ENCODE results near the gene OR51G1. TPM values are rescaled to one million over a fixed set of nuclear protein-coding genes. Genes with fewer than 3 reads are reported as not detected.

OR51G1 gene
- total and polyA plus RNA-seq, 2 donors from 2014 or later = not detected

GRCh38 chr11:4947505-4947904 lies 23.4 kb upstream of the OR51G1 start, which contains the start of gene OR51A4:
Gene OR51A4, minus strand, starts transcription at chr11:4947605. Its CDS starts 505 bp downstream, at chr11:4947100.
- intact Hi-C loops (cut with DNase I) = no loop called here
- DNase-seq (no peak), FAIRE-seq (no peak)
- no peaks in the 10 kb centered on the region for H3K4me1 ChIP-seq (ENCODE audit: control insufficient read depth in 2 of 3, insufficient read depth in 2 of 3, low read depth in 1 of 3, low read length in 3 of 3)
- no peaks in the 10 kb centered on the region for H3K9me3 ChIP-seq (ENCODE audit: control insufficient read depth in 2 of 3, insufficient read depth in 1 of 3, low read length in 3 of 3)
- no peaks in the 10 kb centered on the region for H3K36me3 ChIP-seq (ENCODE audit: control insufficient read depth in 2 of 3, insufficient read depth in 3 of 3, low read length in 3 of 3)
- no peak for TF ChIP-seq CTCF (IDR thresholded peaks at IDR 0.05; ENCODE audit: borderline replicate concordance, extremely low read depth, insufficient read depth)
- no peaks in the 10 kb centered on the region for H3K27me3 ChIP-seq (ENCODE audit: control insufficient read depth, insufficient read depth, low read length)
- no peak within 1 kb of the TSS for H3K4me3 ChIP-seq (ENCODE audit: low read length in 3 of 3)
- no peak within 1 kb of the TSS for H3K27ac ChIP-seq (ENCODE audit: low read depth in 2 of 2, low read length in 2 of 2)
- no peak within 1 kb of the TSS for H3K9ac ChIP-seq (ENCODE audit: low read length in 3 of 3)

GRCh38 chr11:4936745-4937144 lies 12.6 kb upstream of the OR51G1 start:
- Histone ChIP-seq H3K36me3 (ENCODE audit: control insufficient read depth in 2 of 3, insufficient read depth in 3 of 3, low read length in 3 of 3) (no peaks in the 10 kb centered on the region), H3K27ac (ENCODE audit: low read depth in 2 of 2, low read length in 2 of 2) (no peak overlapping the region), H3K27me3 (ENCODE audit: control insufficient read depth, insufficient read depth, low read length) (no peaks in the 10 kb centered on the region), H3K9me3 (ENCODE audit: control insufficient read depth in 2 of 3, insufficient read depth in 1 of 3, low read length in 3 of 3) (peaks cover 0 to 2% (median 0%) of the 10 kb centered on the region in 3 donors), H3K4me1 (ENCODE audit: control insufficient read depth in 2 of 3, insufficient read depth in 2 of 3, low read depth in 1 of 3, low read length in 3 of 3) (no peaks in the 10 kb centered on the region), H3K4me3 (ENCODE audit: low read length in 3 of 3) (no peak overlapping the region), H3K9ac (ENCODE audit: low read length in 3 of 3) (no peak overlapping the region)
- intact Hi-C loops (cut with DNase I) = no loop called here
- no peak for TF ChIP-seq CTCF (IDR thresholded peaks at IDR 0.05; ENCODE audit: borderline replicate concordance, extremely low read depth, insufficient read depth)
- DNase-seq (no peak), FAIRE-seq (no peak)

GRCh38 chr11:4932751-4933150 lies 8.6 kb upstream of the OR51G1 start:
- TF ChIP-seq CTCF (IDR thresholded peaks at IDR 0.05; ENCODE audit: borderline replicate concordance, extremely low read depth, insufficient read depth) = no peak
- no peak for FAIRE-seq
- intact Hi-C loops (cut with DNase I) = no loop called here

GRCh38 chr11:4926608-4927007 lies 2.5 kb upstream of the OR51G1 start:
- no peaks in the 10 kb centered on the region for H3K36me3 ChIP-seq (ENCODE audit: control insufficient read depth in 2 of 3, insufficient read depth in 3 of 3, low read length in 3 of 3)
- H3K27me3 ChIP-seq (ENCODE audit: control insufficient read depth, insufficient read depth, low read length) = no peaks in the 10 kb centered on the region
- no peaks in the 10 kb centered on the region for H3K9me3 ChIP-seq (ENCODE audit: control insufficient read depth in 2 of 3, insufficient read depth in 1 of 3, low read length in 3 of 3)
- H3K9ac ChIP-seq (ENCODE audit: low read length in 3 of 3) = no peak overlapping the region
- no peak overlapping the region for H3K4me3 ChIP-seq (ENCODE audit: low read length in 3 of 3)
- intact Hi-C loops (cut with DNase I) = no loop called here
- no peak for TF ChIP-seq CTCF (IDR thresholded peaks at IDR 0.05; ENCODE audit: borderline replicate concordance, extremely low read depth, insufficient read depth)
- DNase-seq (no peak), FAIRE-seq (no peak)
- H3K4me1 ChIP-seq (ENCODE audit: control insufficient read depth in 2 of 3, insufficient read depth in 2 of 3, low read depth in 1 of 3, low read length in 3 of 3) = no peaks in the 10 kb centered on the region
- no peak overlapping the region for H3K27ac ChIP-seq (ENCODE audit: low read depth in 2 of 2, low read length in 2 of 2)

More at GRCh38 chr11:4932751-4933150, 8.6 kb upstream of the OR51G1 start:
- Histone ChIP-seq H3K4me3 (ENCODE audit: low read length in 3 of 3) (no peak overlapping the region), H3K9ac (ENCODE audit: low read length in 3 of 3) (no peak overlapping the region), H3K36me3 (ENCODE audit: control insufficient read depth in 2 of 3, insufficient read depth in 3 of 3, low read length in 3 of 3) (no peaks in the 10 kb centered on the region), H3K27me3 (ENCODE audit: control insufficient read depth, insufficient read depth, low read length) (no peaks in the 10 kb centered on the region), H3K9me3 (ENCODE audit: control insufficient read depth in 2 of 3, insufficient read depth in 1 of 3, low read length in 3 of 3) (peaks cover 0 to 2% (median 0%) of the 10 kb centered on the region in 3 donors), H3K27ac (ENCODE audit: low read depth in 2 of 2, low read length in 2 of 2) (no peak overlapping the region), H3K4me1 (ENCODE audit: control insufficient read depth in 2 of 3, insufficient read depth in 2 of 3, low read depth in 1 of 3, low read length in 3 of 3) (no peaks in the 10 kb centered on the region)
- no peak for DNase-seq
